Retinal pigment epithelial cell (primary cell): ENCODE measurements around the gene SSH2.
A peak's percentile ranks its signal among the peaks of the same experiment; 100 is the strongest.

Source experiments
- DNase-seq: peaks from one replicate; pipeline ENCODE4 v3.0.0-alpha.2; 2010; ENCODE audit warnings: low read depth
- H3K4me3 ChIP-seq: 2 replicates; pipeline ENCODE4 v1.5.1; 2011; ENCODE audit warnings: mild to moderate bottlenecking, low read length, control low read depth, moderate library complexity
- CTCF ChIP-seq: conservative IDR thresholded peaks from 2 replicates; pipeline ENCODE4 v1.5.1; 2011; ENCODE audit warnings: low read depth, low read length, control low read depth, inconsistent platforms

Gene SSH2

GRCh38 chr17:29763273-29763672 is 166.8 kb downstream of the SSH2 start:
- no peak for DNase-seq
- H3K4me3 ChIP-seq = no peak overlapping the region
- TF ChIP-seq CTCF = no peak

GRCh38 chr17:29761040-29761761 is 168.8 kb downstream of the SSH2 start:
- no peak for DNase-seq
- TF ChIP-seq CTCF = no peak

GRCh38 chr17:29760279-29761039 is 169.6 kb downstream of the SSH2 start:
- H3K4me3 ChIP-seq = peak overlapping the region; percentile 73
- TF ChIP-seq CTCF = no peak
- no peak for DNase-seq

More at GRCh38 chr17:29761040-29761761, 168.8 kb downstream of the SSH2 start:
- peak overlapping the region; percentile 73 for H3K4me3 ChIP-seq

- no peak for TF ChIP-seq CTCF
- H3K4me3 ChIP-seq = no peak overlapping the region
- no peak for DNase-seq
These were observed 171.8 kb downstream of the SSH2 start for GRCh38 chr17:29758255-29758654.

GRCh38 chr17:29757788-29758187 is 172.2 kb downstream of the SSH2 start:
- DNase-seq = no peak
- no peak for TF ChIP-seq CTCF
- no peak overlapping the region for H3K4me3 ChIP-seq

GRCh38 chr17:29753845-29754439 is 176.1 kb downstream of the SSH2 start:
- no peak for TF ChIP-seq CTCF
- no peak for DNase-seq
- no peak overlapping the region for H3K4me3 ChIP-seq
